Frontal cortex (tissue), 4 donors: Measurements from ENCODE around the gene HTR1E. TPM values are rescaled to one million over a fixed set of nuclear protein-coding genes. Genes with fewer than 3 reads are reported as not detected.
"Not testable (repeated sequence)": the region's sequence is repeated elsewhere in the genome, so short reads cannot be mapped to it uniquely, and the experiment has no call there.

Experiments used
- DNase-seq, 2 donors: peaks; one replicate each; pipeline ENCODE4 v3.0.0; 2012; ENCODE audit warnings: low spot score in 2 of 2
- FAIRE-seq: peaks from 2 replicates; lab custom pipeline; 2012; peaks lifted over from hg19 to GRCh38; lab: Jason Lieb, UNC
- total RNA-seq: library from RNA; depleted of rRNA; stranded (reverse); fragments of >200 nt; gene quantifications from one replicate; pipeline ENCODE4 v1.2.3, GENCODE V29; 2014
- donor health status: control.
- donor health status: control.
- donor health status: control.

HTR1E gene
- total RNA-seq, 1 donor from 2014 or later, result under 0.01 TPM

GRCh38 chr6:86969573-86969972 lies 32.2 kb downstream of the HTR1E start:
- FAIRE-seq (no peak), DNase-seq (no peak)

GRCh38 chr6:86973088-86973487 lies 35.8 kb downstream of the HTR1E start:
- FAIRE-seq, result no peak

GRCh38 chr6:86978251-86978650 lies 40.9 kb downstream of the HTR1E start:
- no peak for FAIRE-seq
- no peak for DNase-seq

More at GRCh38 chr6:86973088-86973487, 35.8 kb downstream of the HTR1E start:
- DNase-seq, result no peak

- DNase-seq (no peak), FAIRE-seq (no peak)
Observed at GRCh38 chr6:87001494-87001893, 64.2 kb downstream of the HTR1E start.

GRCh38 chr6:87002391-87002790 lies 65.1 kb downstream of the HTR1E start:
- not testable (repeated sequence) for FAIRE-seq, DNase-seq

GRCh38 chr6:87006541-87006940 lies 69.2 kb downstream of the HTR1E start:
- DNase-seq, FAIRE-seq: not testable (repeated sequence)

- DNase-seq, FAIRE-seq: not testable (repeated sequence)
Observed at GRCh38 chr6:87009581-87009980, 72.3 kb downstream of the HTR1E start.

- no peak for DNase-seq
- no peak for FAIRE-seq
Observed at GRCh38 chr6:87012035-87012434, 74.7 kb downstream of the HTR1E start.

GRCh38 chr6:87012743-87013142 lies 75.4 kb downstream of the HTR1E start:
- FAIRE-seq (no peak), DNase-seq (no peak)

- FAIRE-seq (no peak), DNase-seq (no peak)
Observed at GRCh38 chr6:87016772-87017171, 79.4 kb downstream of the HTR1E start.

GRCh38 chr6:87027021-87027420 lies 89.7 kb downstream of the HTR1E start:
- DNase-seq (no peak), FAIRE-seq (no peak)

- peak in 1 of 2 donors; percentile 20 for DNase-seq
- peak; percentile 81 for FAIRE-seq
Observed at GRCh38 chr6:87029711-87030314, 92.5 kb downstream of the HTR1E start.

GRCh38 chr6:87040729-87041128 lies 103.4 kb downstream of the HTR1E start:
- DNase-seq, result no peak
- FAIRE-seq, result no peak

- DNase-seq, result no peak
- FAIRE-seq, result no peak
Observed at GRCh38 chr6:87045521-87046075, 108.3 kb downstream of the HTR1E start.

- DNase-seq (no peak), FAIRE-seq (no peak)
Observed at GRCh38 chr6:87049779-87050178, 112.5 kb downstream of the HTR1E start.

- DNase-seq (no peak), FAIRE-seq (no peak)
Observed at GRCh38 chr6:87053312-87053711, 116.0 kb downstream of the HTR1E start.

GRCh38 chr6:87054143-87054833 lies 117.0 kb downstream of the HTR1E start:
- FAIRE-seq, result no peak
- DNase-seq, result no peak

- DNase-seq, result no peak
- no peak for FAIRE-seq
Observed at GRCh38 chr6:87059943-87060342, 122.6 kb downstream of the HTR1E start.

- DNase-seq, result no peak
- FAIRE-seq, result no peak
Observed at GRCh38 chr6:87065117-87065516, 127.8 kb downstream of the HTR1E start.
